Stimulated activated CD4-positive, alpha-beta T cell treated with anti-CD3 and anti-CD28 coated beads, Interleukin-4, amount 100 ng/mL, for 24 hours (primary cell): ENCODE measurements around the gene CEBPZ.
A peak's percentile ranks its signal among the peaks of the same experiment; 100 is the strongest.
"Not testable (repeated sequence)": the region's sequence is repeated elsewhere in the genome, so short reads cannot be mapped to it uniquely, and the experiment has no call there.

ENCODE experiments used
- DNase-seq: peaks from one replicate; pipeline ENCODE4 v3.0.0-alpha.2; 2020

The CEBPZ gene

DNA sequence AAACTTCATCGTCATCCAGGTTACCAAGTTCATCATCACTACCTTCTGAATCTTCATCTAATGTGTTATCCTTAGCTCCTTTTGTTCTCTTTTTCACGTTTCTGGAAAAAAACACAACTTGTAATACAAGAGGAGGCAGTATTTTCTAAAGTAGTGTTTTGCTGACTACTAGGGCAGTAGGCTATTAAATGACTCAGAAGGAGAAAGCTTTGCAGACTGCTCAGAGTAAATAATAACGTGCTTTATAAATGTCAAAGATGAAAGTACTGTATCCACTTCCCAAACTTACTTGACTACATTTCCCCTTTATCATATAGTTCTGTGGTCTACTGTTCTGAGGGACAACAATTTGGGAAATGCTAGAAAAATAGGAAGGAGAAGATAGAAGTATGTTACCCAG lies 19.5 kb downstream of the CEBPZ start:
- DNase-seq = no peak

DNA sequence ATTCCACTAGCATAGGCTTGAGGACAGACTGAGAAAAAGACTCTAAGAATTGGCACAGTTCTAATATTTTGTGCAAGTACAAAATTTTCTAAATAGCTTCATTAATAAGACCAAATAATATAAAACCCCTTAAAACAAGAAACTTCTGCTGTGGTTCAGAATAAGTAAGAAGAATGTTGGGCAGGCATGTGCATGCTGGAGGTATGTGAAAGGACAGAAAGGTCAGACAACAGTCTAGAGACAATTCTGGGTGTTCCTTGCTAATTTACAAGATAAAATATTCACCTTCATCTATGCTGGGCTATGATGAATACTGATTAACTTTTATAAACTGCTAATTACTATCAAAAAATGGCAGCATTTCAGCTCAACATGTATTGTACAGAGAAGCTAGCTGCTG lies 20.2 kb downstream of the CEBPZ start:
- DNase-seq = no peak

DNA sequence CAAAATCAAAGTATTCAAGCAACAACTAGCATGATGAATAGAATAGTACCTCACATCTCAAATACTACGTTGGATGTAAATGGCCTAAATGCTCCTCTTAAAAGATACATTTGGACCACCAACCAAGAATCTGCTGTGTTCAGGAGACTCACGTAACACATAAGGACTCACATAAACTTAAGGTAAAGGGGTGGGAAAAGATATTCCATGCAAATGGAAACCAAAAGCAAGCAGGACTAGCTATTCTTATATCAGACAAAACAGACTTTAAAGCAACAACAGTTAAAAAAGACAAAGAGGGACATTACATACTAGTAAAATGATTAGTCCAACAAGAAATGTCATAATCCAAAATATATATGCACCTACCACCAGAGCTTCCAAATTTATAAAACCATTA lies 24.6 kb downstream of the CEBPZ start:
- not testable (repeated sequence) for DNase-seq

DNA sequence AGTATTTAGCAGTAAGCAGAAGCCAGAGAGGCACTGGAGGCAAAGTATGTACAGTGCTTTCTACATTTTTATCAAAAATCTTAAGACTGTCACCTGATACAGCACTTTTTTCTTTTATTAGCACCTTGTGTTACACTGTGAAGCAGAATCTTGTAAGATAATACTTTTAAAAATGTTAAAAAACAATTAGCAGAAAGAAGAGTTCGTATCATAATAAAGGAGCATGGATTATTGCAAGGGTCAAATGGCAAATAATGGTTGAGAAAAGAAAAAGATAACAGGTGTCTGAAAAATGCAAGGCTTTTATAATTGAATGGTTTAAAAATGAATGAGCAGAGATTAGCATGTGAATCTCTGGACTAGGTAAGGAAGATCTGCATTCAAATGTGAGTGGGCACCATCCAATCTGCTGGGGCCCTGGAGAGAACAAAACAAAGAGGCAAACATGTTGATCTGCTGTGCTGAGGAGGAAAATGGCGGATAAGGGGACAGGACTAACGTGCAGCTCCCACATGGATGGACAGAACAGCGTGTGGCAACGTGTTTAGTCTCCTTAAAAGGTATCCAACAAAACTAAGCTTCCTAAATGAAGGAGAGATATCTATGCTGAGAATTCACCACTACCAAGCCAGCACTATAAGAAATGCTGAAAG lies 25.6 kb downstream of the CEBPZ start:
- DNase-seq = no peak

DNA sequence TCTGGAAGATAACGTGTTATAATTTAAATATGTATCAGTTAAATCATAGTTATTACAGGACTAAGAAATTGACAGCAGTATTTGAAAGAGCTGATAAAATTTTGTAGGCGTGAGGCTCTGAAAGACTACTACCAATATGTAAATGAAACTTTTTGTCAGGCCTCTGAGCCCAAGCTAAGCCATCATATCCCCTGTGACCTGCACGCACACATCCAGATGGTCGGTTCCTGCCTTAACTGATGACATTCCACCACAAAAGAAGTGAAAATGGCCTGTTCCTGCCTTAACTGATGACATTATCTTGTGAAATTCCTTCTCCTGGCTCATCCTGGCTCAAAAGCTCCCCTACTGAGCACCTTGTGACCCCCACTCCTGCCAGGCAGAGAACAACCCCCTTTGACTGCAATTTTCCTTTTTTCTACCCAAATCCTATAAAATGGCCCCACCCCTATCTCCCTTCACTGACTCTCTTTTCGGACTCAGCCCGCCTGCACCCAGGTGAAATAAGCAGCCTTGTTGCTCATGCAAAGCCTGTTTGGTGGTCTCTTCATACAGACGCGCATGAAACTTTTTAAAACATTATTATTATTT lies 26.2 kb downstream of the CEBPZ start:
- not testable (repeated sequence) for DNase-seq

DNA sequence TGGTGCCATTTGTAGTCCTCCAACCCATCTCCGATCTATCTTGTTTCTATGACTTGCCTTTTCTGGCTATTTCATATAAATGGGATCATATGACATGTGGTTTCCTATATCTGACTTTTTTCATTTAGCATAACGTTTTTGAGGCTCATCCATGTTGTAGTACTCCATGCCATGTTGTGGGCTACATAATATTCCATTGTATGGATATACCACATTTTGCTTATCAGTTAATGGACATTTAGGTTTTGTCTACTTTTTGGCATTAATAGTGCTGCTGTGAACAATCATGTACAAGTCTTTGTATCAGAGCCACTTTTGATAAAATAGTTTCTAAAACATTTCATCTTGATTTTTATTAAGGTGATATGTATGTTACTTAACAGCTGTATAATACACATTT lies 27.7 kb downstream of the CEBPZ start:
- DNase-seq = no peak

DNA sequence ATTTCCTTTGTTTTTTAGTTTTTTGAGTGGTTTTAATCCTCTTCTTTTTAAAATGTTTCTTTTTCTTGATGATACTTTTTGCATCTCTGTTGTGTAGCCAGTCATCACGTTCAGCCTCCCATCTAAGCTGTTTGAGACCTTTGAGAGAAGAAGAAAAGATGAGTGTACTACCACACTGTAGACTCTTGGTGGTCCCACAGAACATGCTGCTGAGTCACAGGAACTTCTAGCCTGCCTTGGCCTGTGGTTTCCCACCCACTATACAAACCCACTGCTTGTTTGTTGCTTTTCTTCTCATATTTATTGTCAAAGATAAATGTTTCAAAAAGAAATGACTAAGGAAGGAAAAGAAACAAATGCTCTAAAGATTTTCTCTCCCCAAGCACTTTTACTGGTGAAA lies 29.6 kb downstream of the CEBPZ start:
- DNase-seq = peak; percentile 31

DNA sequence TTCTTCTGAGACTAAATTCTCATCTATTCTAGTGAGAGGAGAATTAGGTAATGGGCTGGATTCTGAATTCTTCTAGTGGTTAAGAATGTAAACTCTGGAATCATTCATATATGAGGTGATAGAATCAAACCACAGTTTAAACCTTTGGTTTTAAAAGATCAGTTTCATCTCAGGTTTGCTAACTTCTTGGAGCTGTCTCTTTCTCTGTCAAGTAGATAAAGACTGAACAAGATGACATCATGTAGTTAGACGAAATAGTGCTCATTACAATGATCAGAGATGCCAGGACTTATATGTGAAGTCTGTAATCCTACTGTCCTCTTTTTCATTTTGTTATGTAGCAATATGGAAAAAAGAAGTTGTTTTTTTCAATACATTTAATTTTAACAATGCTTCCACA lies 30.2 kb downstream of the CEBPZ start:
- no peak for DNase-seq

DNA sequence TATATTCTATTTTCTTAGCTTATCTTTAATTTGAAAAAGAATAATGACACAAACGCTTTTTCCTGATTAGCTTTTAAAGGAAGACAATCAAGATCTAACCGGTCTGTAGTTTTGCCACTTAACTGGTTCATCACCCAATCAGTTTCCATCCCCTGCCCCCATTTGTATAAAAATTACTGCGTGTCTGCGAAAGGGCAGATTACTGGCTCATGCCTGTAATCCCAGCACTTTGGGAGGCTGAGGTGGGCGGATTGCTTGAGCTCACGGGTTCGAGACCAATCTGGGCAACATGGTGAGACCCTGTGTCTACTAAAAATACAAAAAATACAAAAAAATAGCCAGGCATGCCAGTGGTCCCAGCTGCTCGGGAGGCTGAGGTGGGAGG lies 32.7 kb downstream of the CEBPZ start:
- DNase-seq = no peak

DNA sequence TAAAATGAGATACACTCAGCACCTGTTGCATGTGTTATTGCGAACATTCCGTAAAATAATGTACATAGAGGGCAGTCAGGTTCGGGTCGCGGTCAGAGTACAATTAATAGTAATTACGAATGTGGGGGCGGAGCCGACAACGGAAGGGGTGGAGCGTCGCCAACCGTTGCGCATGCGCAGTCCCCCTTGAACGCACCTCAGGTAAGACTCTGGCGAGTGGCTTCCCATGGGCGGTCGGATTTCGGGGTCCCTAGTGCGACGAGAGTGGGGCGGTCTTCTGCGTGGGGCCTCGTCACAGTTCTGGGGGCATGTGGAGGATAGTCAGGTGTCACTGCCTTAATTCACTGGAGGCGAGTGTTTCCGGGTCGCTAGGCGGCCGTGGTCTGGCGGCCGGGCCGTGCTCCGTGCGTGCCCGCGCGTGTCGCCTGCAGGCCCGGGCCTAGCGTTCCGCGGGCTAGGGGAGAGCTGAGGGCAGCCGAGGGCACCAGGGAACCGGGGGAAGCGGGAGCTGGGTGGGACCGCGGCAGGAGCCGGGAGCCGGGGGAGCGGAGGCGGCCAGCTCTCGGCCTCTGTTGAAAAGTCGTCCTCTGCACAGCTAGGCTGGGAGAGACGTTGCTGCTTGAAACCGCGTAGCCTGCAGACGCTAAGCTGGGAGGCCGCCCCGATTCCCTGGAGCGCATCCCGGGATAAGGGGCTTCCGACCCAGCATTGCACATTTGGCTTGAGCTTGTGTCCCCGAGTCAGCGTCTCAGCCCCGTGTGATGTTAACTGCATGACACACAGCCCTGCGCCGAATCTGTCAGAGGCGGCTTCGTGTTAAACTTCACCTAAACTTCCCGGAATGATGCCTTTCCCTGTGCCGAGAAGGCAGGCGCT lies 34.8 kb downstream of the CEBPZ start, which contains the start of gene CEBPZOS:
TSS of gene CEBPZOS (plus strand) at position 177 of the 876 bp plus-strand sequence. CDS start 3,209 bp downstream, outside the sequence.
- DNase-seq = peak; percentile 90

DNA sequence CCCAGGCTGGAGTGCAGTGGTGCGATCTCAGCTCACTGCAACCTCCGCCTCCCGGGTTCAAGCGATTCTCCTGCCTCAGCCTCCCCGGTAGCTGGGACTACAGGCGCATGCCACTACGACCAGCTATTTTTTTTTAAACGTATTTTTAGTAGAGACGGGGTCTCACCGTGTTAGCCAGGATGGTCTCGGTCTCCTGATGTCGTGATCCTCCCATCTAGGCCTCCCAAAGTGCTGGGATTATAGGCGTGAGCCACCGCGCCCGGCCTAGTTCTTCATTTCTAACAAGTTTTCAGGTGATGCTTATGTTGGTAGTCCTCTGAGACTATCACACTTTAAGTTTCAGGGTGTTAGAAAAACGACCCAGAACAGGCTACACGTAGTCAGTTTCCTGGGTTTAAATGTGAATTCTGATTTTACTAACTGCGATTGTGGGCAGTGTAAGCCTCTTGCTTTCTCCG lies 35.5 kb downstream of the CEBPZ start:
- not testable (repeated sequence) for DNase-seq

DNA sequence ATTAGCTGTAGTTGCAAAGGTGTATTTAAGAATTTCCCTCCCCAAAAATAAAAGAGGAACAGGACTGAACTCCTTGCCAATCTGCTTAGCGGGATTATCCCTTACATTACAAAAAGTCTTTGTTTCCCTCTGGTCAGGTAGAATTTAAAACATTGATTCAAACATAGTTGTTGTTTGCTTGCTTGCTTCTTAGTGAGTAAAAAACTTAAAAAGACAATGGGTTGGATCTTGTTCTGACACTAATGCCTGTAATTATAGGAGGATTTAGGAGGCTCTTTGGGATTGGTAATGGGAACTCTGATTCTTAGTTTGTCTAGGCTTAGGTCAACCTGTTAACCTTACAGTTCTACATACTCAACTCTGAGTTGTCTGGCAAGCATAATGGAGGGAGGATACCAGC lies 38.8 kb downstream of the CEBPZ start:
- no peak for DNase-seq

DNA sequence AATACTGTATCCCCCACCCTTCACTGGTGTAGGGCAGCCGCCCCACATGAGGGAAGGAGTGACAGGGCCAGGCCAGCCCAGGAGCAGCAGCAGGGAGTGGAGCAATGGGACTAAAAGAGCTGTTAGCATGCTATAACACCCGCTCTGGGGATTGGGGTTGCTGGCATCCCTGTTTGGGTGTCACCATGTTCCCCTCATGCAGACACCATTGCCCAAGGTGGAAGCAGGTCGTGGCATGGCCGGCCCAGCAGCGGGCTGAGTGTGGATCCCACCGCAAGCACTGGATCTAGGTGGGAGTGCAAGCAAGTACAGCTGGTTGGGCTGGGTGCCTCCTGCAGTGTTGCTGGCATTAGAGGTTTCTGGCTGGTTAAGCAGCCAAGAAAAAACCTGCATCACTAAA lies 39.6 kb downstream of the CEBPZ start:
- no peak for DNase-seq

DNA sequence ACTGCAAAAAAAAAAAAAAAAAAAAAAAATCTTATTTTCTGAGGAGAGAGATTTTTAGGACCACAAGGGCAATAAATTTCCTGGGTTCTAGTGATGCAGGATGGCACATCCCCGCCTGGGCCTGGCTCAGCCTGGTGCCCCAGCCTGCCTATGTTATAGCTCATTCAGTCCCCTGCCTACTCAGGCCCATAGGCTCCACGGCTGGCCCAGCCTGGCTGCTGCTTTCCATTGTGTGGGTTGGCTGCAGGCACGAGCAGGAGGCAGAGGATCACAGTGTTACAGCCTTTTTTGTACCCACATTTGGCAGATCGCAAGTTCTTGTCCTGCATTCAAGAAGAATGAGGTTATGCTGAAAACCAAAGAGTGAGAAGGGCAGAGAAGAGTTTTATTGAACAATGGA lies 40.1 kb downstream of the CEBPZ start:
- DNase-seq = no peak

DNA sequence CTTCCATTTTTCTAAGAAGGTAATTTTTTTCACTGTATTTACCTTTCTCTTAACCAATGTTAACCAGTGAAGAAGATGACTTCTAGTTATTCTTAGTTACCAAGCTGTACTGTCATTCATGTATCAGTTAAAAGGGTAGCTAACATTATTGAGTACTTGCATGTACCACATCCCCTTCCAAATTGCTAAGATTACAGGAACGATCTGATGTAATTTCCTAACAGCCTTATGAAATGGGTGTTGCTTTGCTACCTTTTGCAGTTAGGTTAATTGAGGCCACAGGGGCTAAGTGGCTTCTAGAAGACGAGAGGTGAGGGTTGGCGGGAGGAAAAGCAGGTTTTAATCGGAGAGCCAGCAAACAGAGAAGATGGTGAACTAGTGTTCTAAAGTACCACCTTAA lies 41.1 kb downstream of the CEBPZ start:
- no peak for DNase-seq

DNA sequence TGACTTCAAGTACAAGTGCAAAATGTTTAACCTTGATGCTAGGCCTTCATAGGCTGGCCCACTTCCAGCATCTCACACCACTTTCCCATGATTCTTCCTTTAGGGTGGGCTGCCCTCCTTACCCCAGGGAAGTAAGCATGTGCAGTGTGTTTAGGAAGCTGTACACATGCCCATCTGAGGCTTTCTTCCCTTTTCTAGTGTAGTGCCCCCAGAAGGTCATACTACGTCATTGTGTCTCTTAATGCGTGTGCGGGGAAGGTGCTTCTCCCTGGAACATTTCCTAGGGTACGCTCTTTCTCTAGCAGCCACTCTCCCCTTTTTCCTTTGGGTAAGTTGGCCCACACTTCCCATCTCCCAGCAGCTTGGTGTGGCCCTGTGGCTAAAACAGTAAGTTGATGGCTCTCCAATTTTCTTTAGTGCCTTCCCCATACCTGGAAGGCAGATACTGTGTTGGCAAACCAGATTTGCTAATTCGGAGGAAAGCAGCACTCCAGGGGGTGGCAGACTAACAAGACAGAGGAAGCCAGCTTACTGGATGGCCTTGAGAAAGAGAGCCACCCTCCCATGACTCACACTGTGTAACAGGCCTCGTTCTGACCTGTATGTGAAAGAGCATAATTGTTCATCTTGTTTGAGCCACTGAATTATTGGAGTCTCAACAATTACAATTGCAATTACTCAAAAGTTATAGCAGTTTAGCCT lies 41.8 kb downstream of the CEBPZ start:
- no peak for DNase-seq

DNA sequence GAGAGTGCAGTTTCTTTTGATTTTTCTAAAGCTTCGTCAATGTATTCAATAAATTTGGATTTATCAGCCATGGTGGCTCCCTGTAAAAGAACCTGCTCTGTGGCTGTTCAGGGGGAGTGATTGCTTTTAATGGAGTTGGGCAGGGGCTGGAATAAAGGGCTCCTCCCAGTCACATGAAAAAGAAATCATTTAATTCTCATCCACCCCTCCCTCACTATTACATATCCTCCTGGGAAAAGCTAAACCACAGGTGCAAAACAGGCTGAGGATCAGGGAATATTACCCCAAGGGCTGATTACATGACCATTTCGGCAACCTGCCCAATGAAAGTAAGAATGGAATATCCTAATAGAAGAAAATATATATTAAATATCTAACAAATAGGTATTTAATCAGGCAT lies 42.8 kb downstream of the CEBPZ start, which contains the start of gene SULT6B1:
TSS of gene SULT6B1 (minus strand) at position 101 of the 400 bp plus-strand sequence. CDS start at position 71, 30 bp downstream.
- no peak for DNase-seq

DNA sequence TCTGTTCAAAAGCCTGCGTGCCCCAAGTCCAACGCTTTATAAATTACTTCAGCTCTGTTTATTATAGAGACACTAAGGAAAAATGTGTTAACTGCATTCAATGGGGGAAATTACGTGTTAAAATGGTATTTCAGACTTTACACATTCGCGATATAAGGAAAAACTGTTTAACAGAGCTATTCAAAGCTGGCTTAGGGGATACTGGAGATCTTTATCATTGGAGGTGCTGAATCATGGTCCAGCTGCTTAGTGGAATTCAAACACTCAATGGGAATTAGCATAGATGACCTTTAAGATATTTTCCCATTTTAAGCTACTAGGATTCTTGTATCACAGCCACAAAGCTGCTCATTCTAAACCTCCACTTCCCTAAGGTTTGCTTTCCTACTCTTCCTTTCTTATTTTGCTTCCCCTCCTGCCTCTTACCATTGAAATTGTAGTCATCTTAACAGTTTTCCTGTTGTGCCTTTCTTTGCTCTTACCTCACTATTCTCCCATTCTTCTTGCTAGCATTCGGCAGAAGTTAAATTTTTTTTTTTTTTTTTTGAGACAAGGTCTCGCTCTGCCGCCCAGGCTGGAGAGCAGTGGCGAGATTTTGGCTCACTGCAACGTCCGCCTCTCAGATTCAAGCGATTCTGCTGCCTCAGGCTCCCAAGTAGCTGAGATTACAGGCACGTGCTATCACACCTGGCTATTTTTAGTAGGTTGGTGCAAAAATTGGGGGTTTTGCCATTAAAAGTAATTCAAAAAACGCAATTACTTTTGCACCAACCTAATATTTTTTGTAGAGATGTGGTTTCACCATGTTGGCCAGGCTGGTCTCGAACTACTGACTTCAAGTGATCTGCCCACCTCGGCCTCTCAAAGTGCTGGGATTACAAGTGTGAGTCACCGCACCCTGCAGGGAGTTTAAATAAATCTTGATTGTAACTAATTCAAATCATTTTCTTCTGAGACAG lies 49.4 kb downstream of the CEBPZ start:
- DNase-seq = no peak

DNA sequence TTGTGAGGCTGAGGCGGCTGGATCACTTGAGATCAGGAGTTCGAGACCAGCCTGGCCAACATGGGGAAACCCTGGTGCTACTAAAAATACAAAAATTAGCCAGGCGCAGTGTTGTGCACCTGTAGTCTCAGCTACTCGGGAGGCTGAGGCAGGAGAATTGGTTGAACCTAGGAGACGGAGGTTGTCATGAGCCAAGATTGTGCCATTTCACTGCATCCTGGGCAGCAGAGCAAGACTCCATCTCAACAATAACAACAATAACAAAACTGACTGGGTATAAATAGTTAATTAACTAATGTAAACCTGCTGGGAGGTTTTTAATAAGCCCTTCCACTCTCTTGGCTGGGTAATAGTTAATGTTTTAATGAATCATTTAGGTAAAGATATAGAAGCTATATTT lies 50.8 kb downstream of the CEBPZ start:
- DNase-seq = no peak

DNA sequence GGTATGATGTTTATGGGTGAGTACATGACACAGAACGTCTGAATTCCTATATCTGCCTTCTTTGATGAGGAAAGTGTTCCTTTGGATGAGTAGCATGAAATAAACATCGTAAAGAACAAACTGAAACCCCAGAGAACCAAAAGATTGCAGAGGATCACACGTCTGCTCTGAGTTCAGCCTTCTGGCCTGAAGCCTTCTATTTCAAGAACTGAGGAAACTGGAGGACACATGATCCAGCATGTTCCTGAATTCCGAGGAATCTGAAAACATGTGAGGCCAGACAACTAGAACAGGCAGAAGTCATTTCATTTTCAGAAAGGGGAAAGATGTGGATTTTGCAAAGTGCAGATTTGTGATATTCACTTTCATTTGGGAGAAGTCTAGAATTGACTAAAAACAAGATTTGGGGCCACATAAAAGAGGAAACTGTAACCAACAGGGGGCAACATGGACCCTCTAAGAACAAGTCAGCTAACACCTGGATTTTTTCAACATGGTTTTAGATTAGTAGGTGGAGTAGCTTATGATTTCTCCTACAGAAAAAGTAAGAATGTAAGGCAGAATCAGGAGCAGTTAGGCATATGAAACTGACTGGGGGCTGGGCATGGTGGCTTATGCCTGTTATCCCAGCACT lies 51.3 kb downstream of the CEBPZ start:
- DNase-seq = no peak

DNA sequence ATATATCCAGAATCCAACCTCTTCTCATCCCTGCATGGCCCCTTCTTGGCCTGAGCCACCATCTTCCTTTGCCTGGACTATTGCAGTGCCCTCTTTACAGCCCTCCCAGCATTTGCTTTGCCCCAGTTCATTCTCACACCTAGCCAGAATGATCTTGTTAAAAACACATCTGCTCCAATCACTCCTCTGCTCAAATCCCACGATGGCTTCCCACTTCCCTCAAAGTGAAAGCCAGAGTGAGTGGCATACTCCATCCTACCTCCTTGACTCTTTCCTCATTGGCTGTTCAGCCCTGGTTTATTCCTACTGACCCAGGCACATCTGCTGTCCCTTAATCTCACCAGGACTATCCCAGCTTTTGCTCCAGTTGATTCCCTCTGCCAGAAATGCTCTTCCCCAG lies 57.7 kb downstream of the CEBPZ start:
- DNase-seq = no peak

DNA sequence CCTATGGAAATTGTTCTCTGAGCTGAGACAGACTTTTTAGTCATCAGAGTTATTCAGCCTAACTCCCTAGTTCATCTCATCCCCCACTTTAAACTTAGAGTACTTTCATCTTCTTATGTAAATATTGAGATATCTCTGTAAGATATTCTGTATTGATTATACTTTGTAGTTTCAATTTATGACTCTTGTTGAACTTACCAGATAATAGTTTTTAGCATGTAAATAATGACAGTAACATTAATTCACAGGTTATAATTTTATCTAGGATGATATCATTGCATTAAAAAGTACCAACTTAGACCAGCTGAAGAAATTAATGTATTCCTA lies 59.8 kb downstream of the CEBPZ start:
- DNase-seq = no peak
